ENCODE results near the gene ATP5MC2. TPM values are rescaled to one million over a fixed set of nuclear protein-coding genes. Genes with fewer than 3 reads are reported as not detected.

ATP5MC2 gene
- total and polyA plus RNA-seq, 10 of the 15 experiments (the other 5 are each of a cell fraction or from before 2014, with no cell fraction given) = 379 to 1,090 (median 525) TPM

DNA sequence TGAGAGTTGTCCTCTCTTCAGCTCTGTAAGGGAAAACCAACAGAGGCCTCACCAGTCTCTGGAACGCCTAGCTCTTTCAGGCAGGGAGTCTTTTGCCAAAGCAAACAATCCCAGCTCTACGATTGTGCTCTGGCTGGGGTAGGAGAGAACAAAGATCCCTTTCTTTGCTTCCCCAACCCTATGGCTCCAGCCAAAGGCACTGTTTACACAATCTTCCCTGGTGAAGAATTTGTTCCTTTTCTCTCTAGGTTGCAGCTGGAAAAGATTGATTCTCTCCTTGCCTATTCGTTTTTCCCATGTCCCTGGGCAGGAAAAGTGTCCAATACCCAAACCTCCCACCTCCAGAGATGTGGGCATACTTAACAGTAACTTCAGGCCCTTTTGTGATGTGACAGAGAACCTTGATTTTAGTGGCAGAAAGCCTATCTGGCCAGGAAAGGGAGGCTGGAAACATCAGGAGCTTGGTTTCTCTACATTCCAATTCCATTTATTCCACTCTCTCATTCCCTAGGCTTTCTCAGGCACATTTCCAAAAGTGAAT is 16.8 kb downstream of the ATP5MC2 start:
- no peak; the same call in 2 of the 3 replicates for ATAC-seq
- DNase-seq (ENCODE audit: low read depth, low spot score) = no peak
- Histone ChIP-seq H3K27me3 (replicated peaks in 1 of 2; ENCODE audit: control insufficient read depth in 2 of 2, insufficient read depth in 2 of 2, low read length in 1 of 2) (no peaks in the 10 kb centered on the region), H3K27ac (ENCODE audit: control insufficient read depth, insufficient read depth) (no peak overlapping the region), H3K4me2 (ENCODE audit: control insufficient read depth, insufficient read depth) (no peak overlapping the region), H4K20me1 (ENCODE audit: control insufficient read depth, insufficient read depth) (no peaks in the 10 kb centered on the region), H3K9me3 (replicated peaks; ENCODE audit: control insufficient read depth, insufficient read depth, low read length) (no peaks in the 10 kb centered on the region), H3K9ac (ENCODE audit: control insufficient read depth, insufficient read depth, low read length) (no peak overlapping the region), H3K4me1 (ENCODE audit: control insufficient read depth, insufficient read depth, low read length) (peaks cover 5% of the 10 kb centered on the region), H3K79me2 (ENCODE audit: control insufficient read depth, insufficient read depth, low read length) (no peaks in the 10 kb centered on the region), H3K4me3 (no peak overlapping the region), H3K36me3 (ENCODE audit: control insufficient read depth in 2 of 2, insufficient read depth in 2 of 2, low read length in 1 of 2) (0 out of 4 replicates have a peak, but pooled peaks cover 0 to 3% of the 10 kb centered on the region in 2 experiments), H2AFZ (ENCODE audit: control insufficient read depth, low read depth, low read length) (no peak overlapping the region)
- ChIA-PET CTCF (interaction anchor here (0.9 to 2.3 kb wide), 6 partner anchors 8 to 115 kb away, joined by 3 to 12 read pairs (median 4); partner anchors contain the start of gene ATP5MC2), RAD21 (ENCODE audit: unreplicated experiment) (interaction anchor here (0.6 to 2.0 kb wide), 4 partner anchors 16 to 116 kb away, joined by 3 to 8 read pairs (median 4); no protein-coding TSS in a partner anchor), SMC1A (ENCODE audit: uncharacterized antibody, unreplicated experiment) (interaction anchor here (0.7 to 1.5 kb wide), 6 partner anchors 8 to 56 kb away, joined by 3 to 13 read pairs (median 3); partner anchors contain the start of genes ATF7 and ATP5MC2), POLR2A (interaction anchor here (0.6 kb wide), 1 partner anchor 167 kb away, joined by 3 read pairs; no protein-coding TSS in a partner anchor)
- in situ Hi-C loops (cut with MboI) (no loop called here), intact Hi-C loops (cut with micrococcal nuclease; ENCODE audit: unreplicated experiment) (no loop called here)
- 79% methylated on average over 3 of the region's 3 CpGs for WGBS (ENCODE audit: insufficient coverage, insufficient replicate concordance, low lambda C conversion rate, missing lambda C conversion rate)
- no peak for TF ChIP-seq LARP7 (IDR thresholded peaks at IDR 0.05)
- TF ChIP-seq IKZF2 (IDR thresholded peaks at IDR 0.05) = 0 out of 4 replicates have a peak, but pooled peaks of 1 of the 2 experiments have one; percentile 21
- no TSS peak for BruUV-seq (replicated peaks)
- no peak for FAIRE-seq

DNA sequence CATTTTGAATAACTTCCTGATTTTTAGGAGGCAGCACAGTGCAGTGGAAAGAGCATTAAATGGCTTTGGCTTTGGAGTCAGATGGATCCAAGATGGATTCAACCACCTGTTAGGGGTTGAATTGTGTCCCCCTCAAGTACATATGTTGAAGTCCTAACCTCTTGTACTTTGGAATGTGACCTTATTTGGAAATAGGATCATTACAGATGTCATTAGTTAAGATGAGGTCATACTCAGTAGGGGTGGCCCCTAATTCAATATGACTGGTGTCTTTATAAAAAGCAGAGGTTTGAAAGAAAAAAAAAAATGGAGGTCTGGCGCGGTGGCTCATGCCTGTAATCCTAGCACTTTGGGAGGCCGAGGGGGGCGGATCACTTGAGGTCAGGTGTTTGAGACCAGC is 18.8 kb downstream of the ATP5MC2 start:
- Histone ChIP-seq H2AFZ (ENCODE audit: control insufficient read depth, low read depth, low read length) (no peak overlapping the region), H3K4me1 (ENCODE audit: control insufficient read depth, insufficient read depth, low read length) (peaks cover 5% of the 10 kb centered on the region), H3K27ac (ENCODE audit: control insufficient read depth, insufficient read depth) (no peak overlapping the region), H3K36me3 (ENCODE audit: control insufficient read depth in 2 of 2, insufficient read depth in 2 of 2, low read length in 1 of 2) (no peaks in the 10 kb centered on the region), H3K4me3 (no peak overlapping the region), H3K79me2 (ENCODE audit: control insufficient read depth, insufficient read depth, low read length) (no peaks in the 10 kb centered on the region), H3K9me3 (replicated peaks; ENCODE audit: control insufficient read depth, insufficient read depth, low read length) (no peaks in the 10 kb centered on the region), H3K9ac (ENCODE audit: control insufficient read depth, insufficient read depth, low read length) (no peak overlapping the region), H3K4me2 (ENCODE audit: control insufficient read depth, insufficient read depth) (no peak overlapping the region), H4K20me1 (ENCODE audit: control insufficient read depth, insufficient read depth) (no peaks in the 10 kb centered on the region), H3K27me3 (replicated peaks in 1 of 2; ENCODE audit: control insufficient read depth in 2 of 2, insufficient read depth in 2 of 2, low read length in 1 of 2) (no peaks in the 10 kb centered on the region)
- BruUV-seq (replicated peaks) = no TSS peak
- ATAC-seq (no peak), DNase-seq (ENCODE audit: low read depth, low spot score) (no peak), FAIRE-seq (no peak)
- ChIA-PET RAD21 (ENCODE audit: unreplicated experiment) (no interaction called here), SMC1A (ENCODE audit: uncharacterized antibody, unreplicated experiment) (interaction anchor here (0.9 kb wide), 1 partner anchor 11 kb away, joined by 3 read pairs; no protein-coding TSS in a partner anchor), POLR2A (no interaction called here), CTCF (interaction anchor here (1.0 to 1.3 kb wide), 2 partner anchors 18 to 113 kb away, joined by 3 read pairs; partner anchors contain the start of gene ATP5MC2)
- WGBS (ENCODE audit: insufficient coverage, insufficient replicate concordance, low lambda C conversion rate, missing lambda C conversion rate) = 92% methylated on average over 4 of the region's 4 CpGs
- intact Hi-C loops (cut with micrococcal nuclease; ENCODE audit: unreplicated experiment) = no loop called here
- TF ChIP-seq WRNIP1 (IDR thresholded peaks at IDR 0.05; ENCODE audit: borderline replicate concordance, low read depth, low read length) = no peak
- peak; percentile 47; the same call in 1 of the 2 replicates for TF ChIP-seq ATF7 (IDR thresholded peaks at IDR 0.05; ENCODE audit: low read depth)
- in situ Hi-C loops (cut with MboI) = no loop called here
